B cell (primary cell): Measurements from ENCODE around the gene STX2. TPM values are rescaled to one million over a fixed set of nuclear protein-coding genes. Genes with fewer than 3 reads are reported as not detected.
A peak's percentile ranks its signal among the peaks of the same experiment; 100 is the strongest.

Source experiments
- ATAC-seq: fragments of 200-7000 bp; cut with Tn5 transposase; one replicate; pipeline ENCODE4 v1.10.0; 2021; ENCODE audit warnings: low read depth, mild to moderate bottlenecking, moderate number of reproducible peaks, moderate library complexity
- CTCF ChIA-PET: fragments of 350-600 bp; sonication (Branson Sonifier 250); formaldehyde crosslinking; loops from one replicate; lab custom pipeline; 2021; ENCODE audit warnings: antibody characterized with exemption, inconsistent platforms; lab: Charles Lee
- POLR2A ChIA-PET: fragments of 350-600 bp; sonication (Branson Sonifier 250); formaldehyde crosslinking; loops from one replicate; lab custom pipeline; 2021; ENCODE audit warnings: antibody characterized with exemption; lab: Charles Lee
- DNase-seq: peaks from one replicate; pipeline ENCODE4 v3.0.0; 2013
- H2AFZ ChIP-seq: 2 replicates; pipeline ENCODE4 v1.6.1; 2012; ENCODE audit warnings: mild to moderate bottlenecking, low read depth, low read length; ENCODE audit not compliant: insufficient read depth, poor library complexity, severe bottlenecking
- H3K27ac ChIP-seq, 2 donors: 1 replicate in 1 of 2; 2 replicates in 1 of 2; pipeline ENCODE4 v1.5.1; 2012 to 2013; ENCODE audit warnings: low read length in 2 of 2, mild to moderate bottlenecking in 2 of 2, moderate library complexity in 1 of 2
- H3K27me3 ChIP-seq, 4 experiments: fragments of 200-600 bp in 1 of 4; sonication (generic) in 1 of 4; replicated peaks in 1 of 4; 1 replicate in 2 of 4; 2 replicates in 2 of 4; pipeline versions ENCODE4 v1.6.1 to v1.7.0; 2013 to 2016; ENCODE audit warnings: low read length in 3 of 4, mild to moderate bottlenecking in 2 of 4, mixed read lengths in 1 of 4, moderate library complexity in 1 of 4; ENCODE audit not compliant: insufficient read depth in 4 of 4, control insufficient read depth in 3 of 4; ENCODE audit errors: control extremely low read depth in 1 of 4
- H3K36me3 ChIP-seq, 2 experiments: replicated peaks in 1 of 2; 1 replicate in 1 of 2; 2 replicates in 1 of 2; pipeline versions ENCODE4 v1.6.1 to v1.7.1; 2013; ENCODE audit warnings: low read length in 1 of 2; ENCODE audit not compliant: insufficient read depth in 2 of 2, control insufficient read depth in 1 of 2; ENCODE audit errors: control extremely low read depth in 1 of 2, extremely low read depth in 1 of 2
- H3K4me1 ChIP-seq, 2 donors: fragments of 200-600 bp in 1 of 2; sonication (generic) in 1 of 2; 1 replicate in 1 of 2; 2 replicates in 1 of 2; pipeline versions ENCODE4 v1.5.1 to v1.6.1; 2013 to 2017; ENCODE audit warnings: low read length in 2 of 2; ENCODE audit not compliant: control insufficient read depth in 2 of 2, insufficient read depth in 2 of 2
- H3K4me2 ChIP-seq: replicated peaks from 2 replicates; pipeline ENCODE3; 2012; ENCODE audit warnings: mild to moderate bottlenecking, low read depth, low read length; ENCODE audit not compliant: poor library complexity, severe bottlenecking
- H3K4me3 ChIP-seq, 5 experiments: fragments of 200-600 bp in 1 of 5; sonication (generic) in 1 of 5; 1 replicate in 3 of 5; 2 replicates in 2 of 5; pipeline versions ENCODE4 v1.5.1 to v1.7.0; 2011 to 2016; ENCODE audit warnings: low read length in 4 of 5, mild to moderate bottlenecking in 4 of 5, low read depth in 2 of 5, control low read depth in 1 of 5, moderate library complexity in 1 of 5; ENCODE audit not compliant: insufficient read depth in 1 of 5; ENCODE audit errors: control extremely low read depth in 1 of 5, extremely low read depth in 1 of 5
- H3K79me2 ChIP-seq: fragments of 200-600 bp; sonication (generic); one replicate; pipeline ENCODE4 v1.6.0; 2016; ENCODE audit warnings: low read length; ENCODE audit not compliant: control insufficient read depth, insufficient read depth
- H3K9ac ChIP-seq: fragments of 200-600 bp; sonication (generic); 2 replicates; pipeline ENCODE4 v1.6.1; 2017; ENCODE audit warnings: mild to moderate bottlenecking, low read length, moderate library complexity
- H3K9me3 ChIP-seq, 3 donors: one replicate each; pipeline versions ENCODE4 v1.6.1 to v1.7.1; 2013; ENCODE audit warnings: low read length in 2 of 3; ENCODE audit not compliant: control insufficient read depth in 2 of 3, insufficient read depth in 1 of 3; ENCODE audit errors: control extremely low read depth in 1 of 3
- H4K20me1 ChIP-seq: 2 replicates; pipeline ENCODE4 v1.6.0; 2012; ENCODE audit warnings: mild to moderate bottlenecking, low read length; ENCODE audit not compliant: insufficient read depth, control insufficient read depth, poor library complexity, severe bottlenecking
- H3K27ac Mint-ChIP-seq: one replicate; pipeline ENCODE4 v1.8.0; 2021; ENCODE audit warnings: mixed read lengths
- H3K27me3 Mint-ChIP-seq: one replicate; pipeline ENCODE4 v1.8.0; 2021; ENCODE audit warnings: mixed read lengths
- H3K4me1 Mint-ChIP-seq: one replicate; pipeline ENCODE4 v1.8.0; 2021; ENCODE audit warnings: mixed read lengths
- H3K4me3 Mint-ChIP-seq: one replicate; pipeline ENCODE4 v1.8.0; 2021; ENCODE audit warnings: mixed read lengths
- H3K9me3 Mint-ChIP-seq: one replicate; pipeline ENCODE4 v1.8.0; 2022; ENCODE audit warnings: mixed read lengths; ENCODE audit not compliant: insufficient read depth
- CTCF ChIP-seq: fragments of 200-600 bp; IDR thresholded peaks from one replicate; pipeline ENCODE4 v1.8.0; 2022; ENCODE audit warnings: antibody characterized with exemption, mild to moderate bottlenecking
- EZH2 ChIP-seq: IDR thresholded peaks from 2 replicates; pipeline ENCODE4 v1.6.1; 2012; ENCODE audit warnings: borderline replicate concordance, low read depth, mild to moderate bottlenecking, moderate library complexity, low read length; ENCODE audit not compliant: insufficient read depth, poor library complexity, severe bottlenecking
- WGBS: methylation state at CpG from one replicate; pipeline ENCODE4 v1.1.5; 2013; ENCODE audit warnings: missing lambda C conversion rate; ENCODE audit not compliant: insufficient coverage; 5-methylcytosine and 5-hydroxymethylcytosine counted together
- intact Hi-C: fragments of 100-400 bp; cut with micrococcal nuclease; formaldehyde crosslinking; loops from one replicate; pipeline ENCODE4 v1.10.0; 2022
- polyA plus RNA-seq: library from polyadenylated mRNA; depleted of rRNA; stranded (reverse); fragments of >200 nt; gene quantifications from 2 replicates; pipeline ENCODE4 v1.2.3, GENCODE V29; 2012
- total RNA-seq, 2 donors: library from RNA; stranded (reverse); fragments of 120-200 nt in 1 of 2; gene quantifications; 1 replicate in 1 of 2; 2 replicates in 1 of 2; pipeline versions ENCODE4 v1.2.3 to v1.2.4, GENCODE V29; 2013 to 2022

The STX2 gene
- total and polyA plus RNA-seq, 2 donors (not counting 1 experiment from before 2014, with no cell fraction given), result 12.7 to 19.8 TPM

DNA sequence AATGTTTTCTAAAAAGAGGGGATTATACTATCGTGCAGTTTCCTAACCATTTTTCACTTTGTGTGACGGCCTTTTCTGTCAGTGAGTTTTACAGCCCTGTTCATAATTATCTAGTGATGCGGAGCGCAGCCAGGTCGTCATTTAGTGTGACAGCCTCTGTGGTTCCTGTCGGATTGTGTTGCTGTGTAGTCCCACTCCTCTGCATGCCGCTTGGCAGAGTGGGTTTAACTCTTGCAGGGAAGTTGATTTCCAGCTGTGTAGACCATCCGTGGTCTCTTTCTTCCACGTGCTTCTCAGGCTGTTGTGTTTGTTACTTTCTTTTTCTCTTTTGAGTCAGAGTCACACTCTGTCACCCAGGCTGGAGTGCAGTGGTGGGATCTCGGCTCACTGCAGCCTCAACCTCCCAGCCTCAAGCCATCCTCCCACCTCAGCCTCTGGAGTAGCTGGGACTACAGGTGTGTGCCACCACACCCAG is 41.4 kb upstream of the STX2 start:
- peak overlapping the region; percentile 83 for H3K27ac Mint-ChIP-seq
- H3K4me1 Mint-ChIP-seq, result peaks cover 38% of the 10 kb centered on the region
- ATAC-seq, result peak; percentile 46
- Histone ChIP-seq H3K27me3 (no peaks in the 10 kb centered on the region), H3K4me3 (peak overlapping the region; percentile 21 to 62 (median 52)), H3K9me3 (no peaks in the 10 kb centered on the region), H3K4me2 (peak overlapping the region; percentile 80), H3K36me3 (peaks cover 11 to 20% of the 10 kb centered on the region in 2 experiments), H4K20me1 (no peaks in the 10 kb centered on the region), H3K9ac (peak overlapping the region; percentile 60), H3K27ac (peak overlapping the region; percentile 65 to 80), H2AFZ (peak overlapping the region; percentile 68), H3K4me1 (peaks cover 21 to 29% of the 10 kb centered on the region in 2 donors), H3K79me2 (no peaks in the 10 kb centered on the region)
- H3K27me3 Mint-ChIP-seq, result no peaks in the 10 kb centered on the region
- DNase-seq, result peak; percentile 39
- POLR2A ChIA-PET, result no interaction called here
- intact Hi-C loops, result no loop called here
- TF ChIP-seq EZH2 (no peak), CTCF (no peak)
- peak overlapping the region; percentile 87 for H3K4me3 Mint-ChIP-seq
- CTCF ChIA-PET, result no interaction called here
- 34% methylated on average over 5 of the region's 10 CpGs for WGBS
- H3K9me3 Mint-ChIP-seq, result no peaks in the 10 kb centered on the region

DNA sequence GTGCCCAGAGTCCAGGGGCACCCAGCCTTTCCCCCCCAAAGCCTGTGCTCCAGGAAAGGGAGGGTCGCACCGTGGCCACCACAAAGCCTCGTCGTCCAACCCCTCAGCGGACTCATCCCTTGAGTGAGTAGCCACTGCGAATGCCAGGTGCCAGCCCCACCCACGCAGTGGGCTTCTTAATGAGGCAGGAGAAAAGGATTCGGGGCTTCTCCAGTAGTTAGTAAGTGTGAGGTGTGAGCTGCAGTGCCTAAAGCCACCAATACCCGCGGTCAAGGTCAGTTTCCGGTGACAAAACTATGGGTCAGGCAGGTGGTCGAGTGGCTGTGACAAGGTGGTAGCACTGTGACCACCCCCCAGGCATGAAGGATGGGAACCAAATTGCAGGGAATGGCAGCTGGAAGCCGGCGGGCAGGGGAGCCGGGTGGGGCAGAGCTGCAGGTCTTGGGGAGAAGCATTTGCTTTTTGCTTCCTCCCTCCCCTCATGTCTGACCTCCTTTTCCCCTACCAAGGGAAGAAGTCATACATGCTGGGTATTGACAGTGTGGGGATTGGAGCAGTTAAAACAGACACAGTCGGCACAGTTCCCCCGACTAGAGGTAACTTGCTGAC is 40.8 kb upstream of the STX2 start:
- peak overlapping the region; percentile 60 for H3K9ac ChIP-seq

More for the DNA sequence above, 40.8 kb upstream of the STX2 start:
- Mint-ChIP-seq H3K27ac (peak overlapping the region; percentile 83), H3K9me3 (no peaks in the 10 kb centered on the region), H3K4me3 (peak overlapping the region; percentile 87), H3K4me1 (peaks cover 40% of the 10 kb centered on the region), H3K27me3 (no peaks in the 10 kb centered on the region)
- peak overlapping the region; percentile 68 for H2AFZ ChIP-seq
- WGBS, result 91% methylated on average over 6 of the region's 17 CpGs
- ChIA-PET POLR2A (no interaction called here), CTCF (no interaction called here)
- H3K27me3 ChIP-seq, result no peaks in the 10 kb centered on the region
- H3K4me3 ChIP-seq, result peak overlapping the region; percentile 21 to 62 (median 52)
- ATAC-seq, result no peak
- H3K79me2 ChIP-seq, result peaks cover 4% of the 10 kb centered on the region
- peaks cover 5% of the 10 kb centered on the region for H4K20me1 ChIP-seq
- H3K4me1 ChIP-seq, result peaks cover 21 to 29% of the 10 kb centered on the region in 2 donors
- intact Hi-C loops, result loop anchor here (10.0 kb wide), 3 partner anchors 65 to 1205 kb away; partner anchors contain the start of gene PUS1
- H3K36me3 ChIP-seq, result peaks cover 11 to 23% of the 10 kb centered on the region in 2 experiments
- H3K4me2 ChIP-seq, result peak overlapping the region; percentile 80
- H3K27ac ChIP-seq, result peak overlapping the region; percentile 65 to 80
- H3K9me3 ChIP-seq, result no peaks in the 10 kb centered on the region
- TF ChIP-seq EZH2 (no peak), CTCF (no peak)
- DNase-seq, result peak; percentile 29
